Measurements from ENCODE around the gene TRIB2.

Gene TRIB2

GRCh38 chr2:12781329-12781728 lies 64.6 kb downstream of the TRIB2 start:
- no peak for DNase-seq

- DNase-seq, result peak; percentile 93
Measured at GRCh38 chr2:12787891-12788801, 71.4 kb downstream of the TRIB2 start.

DNA sequence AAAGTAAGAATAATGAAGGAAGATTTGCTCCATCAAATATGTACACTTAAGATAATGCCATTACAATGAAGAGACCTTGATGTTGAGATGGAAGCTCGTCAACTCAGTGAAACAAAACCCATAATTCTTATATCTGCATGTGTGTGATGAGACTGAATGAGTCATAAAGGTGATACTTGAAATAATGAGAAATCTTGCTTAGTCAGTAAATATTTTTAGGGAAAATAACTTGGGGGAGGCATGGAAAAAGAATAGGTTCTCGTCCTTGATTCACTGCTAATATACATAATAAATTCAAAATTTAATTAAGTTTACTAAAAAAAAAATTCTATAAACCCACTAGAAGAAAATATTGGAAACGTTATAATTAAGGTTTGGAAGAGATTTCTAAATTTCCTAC lies 75.2 kb downstream of the TRIB2 start:
- DNase-seq, result no peak

Measured in fibroblast of skin of abdomen (primary cell).